ENCODE results near the gene NELFE.
"Not testable (repeated sequence)": the region's sequence is repeated elsewhere in the genome, so short reads cannot be mapped to it uniquely, and the experiment has no call there.

The NELFE gene

GRCh38 chr6:31958741-31959739, at the start of gene NELFE, which contains the start of gene SKIC2:
NELFE (minus strand) TSS chr6:31958971; CDS start chr6:31958446, 525 bp downstream.
SKIC2 (plus strand) TSS chr6:31959175; CDS start chr6:31959193, 18 bp downstream.
- peak; percentile 98 for DNase-seq

- DNase-seq: not testable (repeated sequence)
Observed at GRCh38 chr6:32008037-32008436, 49.3 kb upstream of the NELFE start.

GRCh38 chr6:32007086-32007485, 48.3 kb upstream of the NELFE start:
- not testable (repeated sequence) for DNase-seq

- DNase-seq: not testable (repeated sequence)
Observed at GRCh38 chr6:32005991-32006529, 47.3 kb upstream of the NELFE start.

GRCh38 chr6:32005538-32005880, 46.7 kb upstream of the NELFE start:
- not testable (repeated sequence) for DNase-seq

- not testable (repeated sequence) for DNase-seq
Observed at GRCh38 chr6:32004864-32005537, 46.2 kb upstream of the NELFE start.

GRCh38 chr6:32004393-32004792, 45.6 kb upstream of the NELFE start:
- not testable (repeated sequence) for DNase-seq

GRCh38 chr6:32003301-32003700, 44.5 kb upstream of the NELFE start:
- DNase-seq: not testable (repeated sequence)

- DNase-seq: not testable (repeated sequence)
Observed at GRCh38 chr6:32002546-32003268, 43.9 kb upstream of the NELFE start.

GRCh38 chr6:31996385-31996784, 37.6 kb upstream of the NELFE start:
- not testable (repeated sequence) for DNase-seq

- DNase-seq: not testable (repeated sequence)
Observed at GRCh38 chr6:31994421-31994820, 35.6 kb upstream of the NELFE start.

- DNase-seq: not testable (repeated sequence)
Observed at GRCh38 chr6:31989363-31989762, 30.6 kb upstream of the NELFE start.

- DNase-seq: not testable (repeated sequence)
Observed at GRCh38 chr6:31981744-31982143, 23.0 kb upstream of the NELFE start, which contains the start of gene C4A. C4A (plus strand) TSS chr6:31982057; CDS start chr6:31982108, 51 bp downstream.

- not testable (repeated sequence) for DNase-seq
Observed at GRCh38 chr6:31980998-31981397, 22.2 kb upstream of the NELFE start.

- DNase-seq: not testable (repeated sequence)
Observed at GRCh38 chr6:31980195-31980876, 21.6 kb upstream of the NELFE start.

- no peak for DNase-seq
Observed at GRCh38 chr6:31979238-31979898, 20.6 kb upstream of the NELFE start.

- no peak for DNase-seq
Observed at GRCh38 chr6:31978831-31979230, 20.1 kb upstream of the NELFE start.

- no peak for DNase-seq
Observed at GRCh38 chr6:31977816-31978431, 19.2 kb upstream of the NELFE start.

- not testable (repeated sequence) for DNase-seq
Observed at GRCh38 chr6:31976065-31976464, 17.3 kb upstream of the NELFE start.

GRCh38 chr6:31972709-31973350, 14.1 kb upstream of the NELFE start:
- no peak for DNase-seq

All from stimulated activated CD4-positive, alpha-beta T cell treated with anti-CD3 and anti-CD28 coated beads, Interleukin-4, amount 100 ng/mL, for 1 hour (primary cell).